Endothelial cell of umbilical vein (primary cell): ENCODE results near the gene EPS15. TPM values are rescaled to one million over a fixed set of nuclear protein-coding genes. Genes with fewer than 3 reads are reported as not detected.

Experiments
- BruUV-seq: library from RNA; stranded (reverse); fragments of 400-500 nt; replicated peaks from 2 replicates; lab custom pipeline; 2021; lab: Mats Ljungman, UMichigan
- CTCF ChIA-PET: fragments of 300-600, 350-600 bp; sonication (Branson Sonifier 250); formaldehyde crosslinking; loops from one replicate; lab custom pipeline; 2021; ENCODE audit warnings: antibody characterized with exemption, inconsistent platforms; lab: Charles Lee
- POLR2A ChIA-PET: fragments of 300-600, 350-600 bp; sonication (Branson Sonifier 250); formaldehyde crosslinking; loops from one replicate; lab custom pipeline; 2021; ENCODE audit warnings: antibody characterized with exemption, inconsistent platforms; lab: Charles Lee
- DNase-seq: peaks from one replicate; pipeline ENCODE4 v3.0.0-alpha.2; 2011; ENCODE audit warnings: low read depth, low spot score
- FAIRE-seq: peaks from 2 replicates; lab custom pipeline; 2011; peaks lifted over from hg19 to GRCh38; lab: Jason Lieb, UNC
- H2AFZ ChIP-seq: 2 replicates; pipeline ENCODE4 v1.6.0; 2012; ENCODE audit warnings: low read depth, low read length, control low read depth, inconsistent platforms
- H3K27ac ChIP-seq: 2 replicates; pipeline ENCODE4 v1.5.1; 2011; ENCODE audit warnings: low read depth, mild to moderate bottlenecking, control low read depth, low read length, moderate library complexity; ENCODE audit not compliant: insufficient read depth
- H3K27me3 ChIP-seq, 2 experiments: 2 replicates each; pipeline versions ENCODE4 v1.6.0 to v1.6.1; 2011; ENCODE audit warnings: low read length in 2 of 2, mixed read lengths in 1 of 2; ENCODE audit not compliant: control insufficient read depth in 2 of 2, insufficient read depth in 2 of 2
- H3K36me3 ChIP-seq, 2 experiments: 2 replicates in 1 of 2; 3 replicates in 1 of 2; pipeline ENCODE4 v1.5.1; 2011; ENCODE audit warnings: low read length in 2 of 2, mild to moderate bottlenecking in 1 of 2, moderate library complexity in 1 of 2; ENCODE audit not compliant: control insufficient read depth in 2 of 2, insufficient read depth in 2 of 2; ENCODE audit errors: extremely low read depth in 1 of 2
- H3K4me1 ChIP-seq: 3 replicates; pipeline ENCODE4 v1.5.1; 2011; ENCODE audit warnings: mild to moderate bottlenecking, low read length; ENCODE audit not compliant: control insufficient read depth, insufficient read depth; ENCODE audit errors: extremely low read depth
- H3K4me2 ChIP-seq: 2 replicates; pipeline ENCODE4 v1.6.1; 2011; ENCODE audit warnings: low read length, control low read depth, mixed read lengths; ENCODE audit not compliant: insufficient read depth
- H3K4me3 ChIP-seq, 3 experiments: fragments of 200-600 bp in 1 of 3; sonication (generic), shearing (Covaris generic) in 1 of 3; replicated peaks in 1 of 3; 2 replicates each; pipeline ENCODE4 v1.5.1; 2011 to 2016; ENCODE audit warnings: control low read depth in 3 of 3, low read length in 3 of 3, mild to moderate bottlenecking in 2 of 3, inconsistent platforms in 1 of 3, low read depth in 1 of 3, moderate library complexity in 1 of 3; ENCODE audit not compliant: insufficient read depth in 1 of 3
- H3K79me2 ChIP-seq: 2 replicates; pipeline ENCODE4 v1.6.0; 2012; ENCODE audit warnings: low read length, inconsistent platforms; ENCODE audit not compliant: control insufficient read depth, insufficient read depth
- H3K9ac ChIP-seq: replicated peaks from 2 replicates; pipeline ENCODE3; 2011; ENCODE audit warnings: low read length, control low read depth; ENCODE audit not compliant: insufficient read depth; ENCODE audit errors: extremely low read depth
- H3K9me1 ChIP-seq: replicated peaks from 3 replicates; pipeline ENCODE4 v1.6.0; 2011; ENCODE audit warnings: mild to moderate bottlenecking, low read length; ENCODE audit not compliant: control insufficient read depth, insufficient read depth; ENCODE audit errors: extremely low read depth
- H3K9me3 ChIP-seq: replicated peaks from 2 replicates; pipeline ENCODE4 v1.5.1; 2012; ENCODE audit warnings: low read length, inconsistent platforms; ENCODE audit not compliant: control insufficient read depth, insufficient read depth
- H4K20me1 ChIP-seq: replicated peaks from 2 replicates; pipeline ENCODE3; 2011; ENCODE audit warnings: mild to moderate bottlenecking, low read length; ENCODE audit not compliant: control insufficient read depth, insufficient read depth; ENCODE audit errors: extremely low read depth
- CTCF ChIP-seq, 2 donors: IDR thresholded peaks; 1 replicate in 1 of 2; 2 replicates in 1 of 2; pipeline ENCODE4 v1.5.1; 2011; ENCODE audit warnings: low read length in 2 of 2, mild to moderate bottlenecking in 2 of 2, moderate library complexity in 2 of 2, control low read depth in 1 of 2, inconsistent platforms in 1 of 2, low read depth in 1 of 2; ENCODE audit not compliant: insufficient read depth in 1 of 2; ENCODE audit errors: extremely low read depth in 1 of 2
- EZH2 ChIP-seq: IDR thresholded peaks from 2 replicates; pipeline ENCODE4 v1.6.1; 2012; ENCODE audit warnings: borderline replicate concordance, low read depth, mild to moderate bottlenecking, moderate library complexity, low read length, inconsistent platforms; ENCODE audit not compliant: severe bottlenecking
- FOS ChIP-seq: IDR thresholded peaks from 2 replicates; pipeline ENCODE4 v1.6.1; 2011; ENCODE audit warnings: mild to moderate bottlenecking, low read length, moderate library complexity, borderline replicate concordance; ENCODE audit not compliant: insufficient read depth
- GATA2 ChIP-seq: IDR thresholded peaks from 2 replicates; pipeline ENCODE4 v1.7.0; 2011; ENCODE audit warnings: low read depth, mild to moderate bottlenecking, moderate library complexity, mixed read lengths, low read length; ENCODE audit not compliant: insufficient read length, insufficient read depth
- JUN ChIP-seq: IDR thresholded peaks from 2 replicates; pipeline ENCODE4 v1.6.1; 2011; ENCODE audit warnings: borderline replicate concordance, low read depth; ENCODE audit not compliant: insufficient read length, insufficient read depth
- MYC ChIP-seq: IDR thresholded peaks from one replicate; pipeline ENCODE4 v1.6.1; 2011; ENCODE audit warnings: mild to moderate bottlenecking, low read depth, low read length
- POLR2A ChIP-seq: IDR thresholded peaks from 2 replicates; pipeline ENCODE4 v1.6.1; 2012; ENCODE audit warnings: low read depth, mild to moderate bottlenecking, control low read depth, low read length
- POLR2AphosphoS5 ChIP-seq: IDR thresholded peaks from 2 replicates; pipeline ENCODE4 v1.6.1; 2012; ENCODE audit warnings: low read depth, mild to moderate bottlenecking, control low read depth, low read length, moderate library complexity; ENCODE audit not compliant: insufficient read depth
- dilution Hi-C: fragments of 300-500 bp; cut with MboI; formaldehyde crosslinking; loops from one replicate; pipeline ENCODE4 v1.15.0; 2019; ENCODE audit warnings: low sequenced_read_pairs; ENCODE audit not compliant: extremely low pct_ligation_motif_present
- intact Hi-C: fragments of 100-400 bp; cut with micrococcal nuclease; formaldehyde crosslinking; loops from one replicate; pipeline ENCODE4 v1.10.0; 2022
- polyA plus RNA-seq, 4 experiments: library from polyadenylated mRNA; depleted of rRNA in 3 of 4; stranded (reverse) in 3 of 4; unstranded in 1 of 4; fragments of >200 nt; gene quantifications; 2 replicates each; pipeline versions ENCODE4 v1.2.1 to v1.2.3, GENCODE V29; 2011 to 2012; ENCODE audit warnings: missing spikeins in 1 of 4
- total RNA-seq: library from RNA; stranded (reverse); gene quantifications from 2 replicates; pipeline ENCODE4 v1.2.3, GENCODE V29; 2021
- TF ChIP-seq, protein P1 (sequence below): IDR thresholded peaks from 2 replicates; pipeline ENCODE4 v1.6.1; 2011; ENCODE audit not compliant: insufficient read depth, insufficient read length

Gene EPS15
- total and polyA plus RNA-seq, 2 donors (not counting 3 experiments of a cell fraction or from before 2014, with no cell fraction given) = 15.4 to 44.8 TPM

DNA sequence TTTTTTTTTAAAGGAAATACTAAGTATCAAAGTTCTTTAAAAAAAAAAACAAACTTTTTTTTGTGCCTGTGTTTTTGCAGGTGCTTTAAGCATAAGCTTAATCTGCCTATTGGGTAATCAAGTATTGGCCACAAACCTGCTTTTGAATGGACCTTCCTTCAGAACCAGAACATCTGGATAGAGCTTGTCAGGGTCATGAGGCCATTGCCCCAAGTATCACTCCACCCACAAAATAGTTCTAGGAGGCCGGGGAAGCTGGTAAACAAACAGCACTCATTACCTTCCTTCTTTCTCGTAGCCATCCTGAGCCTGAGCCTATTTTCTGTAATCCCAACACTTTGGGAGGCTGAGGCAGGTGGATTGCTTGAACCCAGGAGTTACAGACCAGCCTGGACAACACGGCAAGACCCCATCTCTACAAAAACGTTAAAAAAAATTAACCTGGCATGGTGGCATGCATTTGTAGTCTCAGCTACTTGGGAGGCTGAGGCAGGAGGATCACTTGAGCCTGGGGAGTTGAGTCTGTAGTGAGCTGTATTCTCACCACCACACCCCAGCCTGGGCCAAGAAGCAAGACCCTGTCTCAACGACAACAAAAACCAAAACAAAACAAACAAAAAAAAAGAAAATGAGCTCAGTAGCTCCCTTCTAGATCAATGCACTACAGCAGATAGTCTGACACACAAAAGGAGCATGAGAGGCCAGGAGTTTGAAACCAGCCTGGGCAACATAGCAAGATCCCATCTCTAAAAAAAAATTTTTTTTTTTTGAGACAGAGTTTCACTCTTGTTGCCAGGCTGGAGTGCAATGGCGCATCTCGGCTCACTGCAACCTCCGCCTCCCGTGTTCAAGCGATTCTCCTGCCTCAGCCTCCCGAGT lies 34.1 kb upstream of the EPS15 start:
- dilution Hi-C loops (no loop called here), intact Hi-C loops (no loop called here)
- Histone ChIP-seq H3K4me3 (no peak overlapping the region), H3K9me1 (no peaks in the 10 kb centered on the region), H3K4me2 (no peak overlapping the region), H3K27ac (no peak overlapping the region), H3K9ac (no peak overlapping the region), H3K36me3 (no peaks in the 10 kb centered on the region), H3K9me3 (no peaks in the 10 kb centered on the region), H3K79me2 (no peaks in the 10 kb centered on the region), H3K27me3 (no peaks in the 10 kb centered on the region), H2AFZ (no peak overlapping the region), H4K20me1 (no peaks in the 10 kb centered on the region), H3K4me1 (peaks cover 28% of the 10 kb centered on the region)
- DNase-seq (no peak), FAIRE-seq (no peak)
- CTCF ChIA-PET = interaction anchor here (2.1 kb wide), 1 partner anchor 18 kb away, joined by 6 read pairs; no protein-coding TSS in a partner anchor
- TF ChIP-seq, protein P1, sequence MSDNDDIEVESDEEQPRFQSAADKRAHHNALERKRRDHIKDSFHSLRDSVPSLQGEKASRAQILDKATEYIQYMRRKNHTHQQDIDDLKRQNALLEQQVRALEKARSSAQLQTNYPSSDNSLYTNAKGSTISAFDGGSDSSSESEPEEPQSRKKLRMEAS = no peak
- TF ChIP-seq CTCF (IDR thresholded peaks at IDR 0.05; ENCODE audit: extremely low read depth in 1 of 2, insufficient read depth in 1 of 2, low read depth in 1 of 2, low read length in 2 of 2) (no peak), POLR2AphosphoS5 (no peak), POLR2A (no peak), FOS (no peak), GATA2 (no peak), MYC (no peak), EZH2 (no peak), JUN (no peak)
- POLR2A ChIA-PET = no interaction called here
- no TSS peak for BruUV-seq
